Stimulated activated CD8-positive, alpha-beta memory T cell treated with anti-CD3 and anti-CD28 coated beads, Interleukin-7, amount 100 ng/mL, for 48 hours (primary cell): Measurements from ENCODE around the gene ADCY9.
A peak's percentile ranks its signal among the peaks of the same experiment; 100 is the strongest.

Experiments
- DNase-seq, 2 donors: peaks; one replicate each; pipeline ENCODE4 v3.0.0-alpha.2; 2020; ENCODE audit warnings: low read depth in 1 of 2; ENCODE audit errors: extremely low read depth in 1 of 2

ADCY9 gene

DNA sequence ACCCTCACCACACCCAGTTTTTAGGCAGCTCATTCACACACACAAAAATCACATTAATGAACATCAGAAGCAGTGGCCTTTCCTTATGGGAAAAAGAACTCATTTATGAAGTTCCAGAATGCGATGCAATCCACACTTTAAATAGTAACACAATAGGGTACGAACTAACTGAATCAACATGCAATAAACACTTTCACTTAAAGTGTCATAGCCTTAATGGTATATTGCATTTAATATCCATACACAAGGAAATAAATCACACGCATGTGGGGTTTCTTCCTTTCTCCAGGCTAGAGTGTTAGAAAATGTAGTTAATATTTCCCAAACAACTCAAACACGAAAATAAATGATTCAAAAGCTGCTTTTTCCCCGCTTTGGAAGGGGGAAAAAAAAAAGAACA is 19.7 kb downstream of the ADCY9 start:
- DNase-seq, result no peak

GRCh38 chr16:4094127-4094773 is 22.0 kb downstream of the ADCY9 start:
- DNase-seq, result no peak

DNA sequence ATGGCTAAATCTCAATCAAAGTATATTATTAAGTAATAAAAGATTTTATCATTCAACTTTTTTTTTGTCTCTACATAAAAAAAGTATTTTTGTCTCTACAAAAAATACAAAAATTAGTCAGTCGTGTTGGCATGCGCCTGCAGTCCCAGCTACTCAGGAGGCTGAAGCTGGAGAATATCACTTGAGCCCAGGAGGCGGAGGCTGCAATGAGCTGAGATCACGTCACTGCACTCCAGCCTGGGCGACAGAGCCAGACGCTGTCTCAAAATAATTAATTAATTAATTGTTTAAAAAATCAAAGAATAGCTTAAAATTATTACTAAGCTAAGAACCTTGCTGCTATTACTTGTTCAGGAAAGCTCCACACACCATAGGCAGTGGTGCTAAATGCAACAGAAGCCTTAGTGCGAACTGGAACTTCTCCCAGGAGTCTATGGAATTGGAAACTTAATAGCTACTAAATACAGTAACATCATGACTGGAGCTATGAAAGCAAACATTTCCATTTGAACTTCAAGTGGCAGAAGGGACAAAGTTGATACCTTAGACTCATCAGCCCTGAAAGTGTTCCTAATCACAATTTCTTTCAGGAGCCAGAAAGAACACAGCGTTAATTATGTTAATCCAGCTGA is 22.6 kb downstream of the ADCY9 start:
- DNase-seq, result no peak

- no peak for DNase-seq
Observed at GRCh38 chr16:4092547-4093265, 23.5 kb downstream of the ADCY9 start.

- no peak for DNase-seq
Observed at GRCh38 chr16:4091240-4092012, 24.8 kb downstream of the ADCY9 start.

GRCh38 chr16:4090351-4090851 is 25.8 kb downstream of the ADCY9 start:
- DNase-seq, result no peak

DNA sequence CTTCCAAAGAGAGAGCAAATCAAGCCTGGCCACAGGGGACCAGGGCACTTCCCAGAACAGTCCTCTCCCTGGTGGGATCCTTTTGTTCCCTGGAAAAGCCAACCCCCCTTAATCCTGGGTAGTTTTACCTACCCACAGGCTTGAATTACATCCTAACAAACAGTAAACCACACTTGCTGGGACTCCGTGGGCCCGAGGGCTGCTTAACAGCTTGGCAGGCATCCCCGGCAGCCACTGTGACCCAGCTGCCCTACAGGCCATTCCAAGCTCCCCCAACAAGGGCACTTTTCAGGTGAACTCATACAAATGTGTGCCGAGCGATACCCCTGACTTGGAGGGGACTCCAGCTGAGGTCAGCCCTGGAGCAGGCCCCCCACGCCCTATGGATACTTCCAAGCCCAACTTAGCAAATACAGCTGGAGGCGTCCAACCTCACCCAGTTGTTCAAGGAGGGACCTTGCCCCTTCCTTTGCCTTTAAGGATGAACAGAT is 26.4 kb downstream of the ADCY9 start:
- no peak for DNase-seq

DNA sequence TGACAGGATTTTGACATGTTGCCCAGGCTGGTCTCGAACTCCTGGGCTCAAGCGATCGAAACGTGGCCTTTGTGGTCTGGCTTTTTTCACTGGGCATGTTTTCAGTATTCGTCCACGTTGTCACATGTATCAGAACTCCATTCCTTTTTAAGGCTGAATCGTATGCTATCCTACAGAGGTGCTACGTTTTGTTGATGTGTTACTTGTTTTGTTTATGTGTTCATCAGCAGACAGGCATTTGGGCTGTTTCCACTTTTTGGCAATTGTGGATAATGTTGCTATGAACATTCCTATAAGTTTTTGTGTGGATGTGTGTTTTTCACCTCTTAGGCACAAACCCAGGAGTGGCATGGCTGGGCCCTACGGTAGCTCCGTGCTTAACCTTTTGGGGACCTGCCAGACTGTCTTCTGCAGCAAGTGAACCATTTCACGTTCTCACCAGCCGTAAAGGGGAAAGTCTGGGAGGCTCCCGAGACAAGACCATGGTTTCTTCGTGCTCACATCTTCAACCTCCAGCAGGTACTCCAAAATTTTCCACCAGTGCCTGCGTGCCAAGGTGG is 26.9 kb downstream of the ADCY9 start:
- no peak for DNase-seq

DNA sequence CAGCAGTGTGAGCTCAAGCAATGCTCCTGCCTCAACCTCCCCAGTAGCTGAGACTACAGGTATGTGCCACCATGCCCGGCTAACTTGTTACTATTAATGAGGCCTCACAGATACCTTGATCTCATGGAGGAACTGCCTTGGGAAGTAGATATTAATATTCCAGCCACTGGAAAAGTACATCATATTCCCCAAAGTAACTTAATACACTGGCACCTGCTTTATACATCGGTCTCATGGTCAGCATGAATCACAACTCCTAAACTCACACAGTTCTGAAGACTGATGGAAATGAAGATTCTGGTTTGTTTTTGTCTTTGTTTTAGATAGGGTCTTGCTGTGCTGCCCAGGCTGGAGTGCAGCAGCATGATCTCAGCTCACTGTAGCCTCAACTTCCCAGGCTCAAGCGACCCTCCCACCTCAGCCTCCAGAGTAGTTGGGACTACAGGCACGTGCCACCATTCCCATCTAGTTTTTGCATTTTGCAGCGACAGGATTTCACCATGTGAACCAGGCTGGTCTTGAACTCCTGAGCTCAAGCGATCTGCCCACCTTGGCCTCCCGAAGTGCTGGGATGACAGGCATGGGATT is 28.2 kb downstream of the ADCY9 start:
- no peak for DNase-seq

GRCh38 chr16:4087099-4087885 is 28.9 kb downstream of the ADCY9 start:
- no peak for DNase-seq

GRCh38 chr16:4086153-4086552 is 30.1 kb downstream of the ADCY9 start:
- DNase-seq, result no peak

- no peak for DNase-seq
Observed at GRCh38 chr16:4085405-4085970, 30.8 kb downstream of the ADCY9 start.

DNA sequence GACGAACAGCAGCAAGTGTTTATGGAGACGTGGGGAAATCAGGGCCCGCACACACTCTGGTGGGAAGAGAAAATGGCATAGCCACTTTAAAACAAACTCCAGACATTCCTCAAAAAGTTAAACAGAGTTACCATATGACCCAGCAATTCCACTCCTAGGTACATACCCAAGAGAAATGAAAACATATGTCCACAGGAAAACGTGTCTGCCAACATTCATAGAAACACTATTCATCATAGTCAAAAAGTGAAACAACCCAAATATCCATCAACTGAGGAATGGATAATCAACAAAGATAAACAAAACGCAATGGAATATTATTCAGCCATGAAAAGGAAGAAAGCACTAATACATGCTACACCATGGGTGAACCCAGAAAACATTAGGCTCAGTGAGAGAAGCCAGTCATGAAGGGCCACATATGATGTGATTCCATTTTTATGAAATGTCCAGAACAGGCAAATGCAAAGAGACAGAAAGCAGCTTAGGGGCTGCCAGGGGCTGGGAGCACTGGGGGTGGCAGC is 32.8 kb downstream of the ADCY9 start:
- DNase-seq, result no peak

DNA sequence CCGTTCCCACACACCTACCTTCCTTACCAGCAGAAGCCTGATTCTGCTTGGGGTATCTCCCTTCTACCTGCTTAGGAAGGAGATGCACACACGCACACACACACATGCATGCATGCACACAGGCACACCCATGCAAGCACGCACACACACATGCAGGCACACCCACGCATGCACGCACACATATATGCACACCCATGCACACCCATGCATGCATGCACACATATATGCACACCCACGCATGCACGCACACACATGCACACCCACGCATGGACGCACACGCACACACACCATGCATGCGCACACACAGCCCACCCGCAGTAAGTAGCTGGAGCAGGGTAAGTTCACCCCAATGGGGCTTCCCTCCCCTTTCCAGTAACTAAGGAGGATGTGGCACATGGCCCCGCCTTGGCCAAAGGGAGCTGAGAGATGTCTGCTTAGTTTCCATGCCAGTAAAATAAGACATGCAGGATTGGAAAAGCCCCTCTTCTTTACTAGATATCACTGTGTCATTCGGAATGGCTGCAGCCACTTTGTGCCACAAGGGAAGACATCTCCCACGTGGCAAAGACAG is 33.7 kb downstream of the ADCY9 start:
- no peak for DNase-seq

- peak; percentile 9 to 25 for DNase-seq
Observed at GRCh38 chr16:4081521-4082021, 34.7 kb downstream of the ADCY9 start.

- no peak for DNase-seq
Observed at GRCh38 chr16:4081047-4081446, 35.2 kb downstream of the ADCY9 start.

DNA sequence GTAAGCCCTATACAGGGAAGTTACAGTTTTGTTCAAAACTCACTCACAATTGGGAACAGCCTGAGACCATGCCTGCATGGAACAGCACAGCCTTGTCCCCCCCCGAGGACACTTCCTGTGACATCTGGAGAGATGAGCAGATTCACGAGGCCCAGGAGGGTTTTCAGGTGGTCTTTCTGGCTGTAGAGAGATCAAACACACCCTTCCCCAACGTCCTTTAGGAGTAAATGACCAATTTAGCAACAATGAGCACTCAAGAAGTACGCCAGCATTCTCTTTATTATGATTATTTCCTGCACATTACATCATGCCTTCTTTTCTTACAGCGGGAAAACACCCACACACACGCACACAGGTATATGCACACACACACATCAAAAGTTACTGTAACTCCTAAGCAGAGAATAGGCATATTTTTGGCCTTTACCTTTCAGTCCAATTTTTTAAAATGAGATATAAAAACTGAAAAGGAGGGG is 39.0 kb downstream of the ADCY9 start:
- DNase-seq, result no peak

DNA sequence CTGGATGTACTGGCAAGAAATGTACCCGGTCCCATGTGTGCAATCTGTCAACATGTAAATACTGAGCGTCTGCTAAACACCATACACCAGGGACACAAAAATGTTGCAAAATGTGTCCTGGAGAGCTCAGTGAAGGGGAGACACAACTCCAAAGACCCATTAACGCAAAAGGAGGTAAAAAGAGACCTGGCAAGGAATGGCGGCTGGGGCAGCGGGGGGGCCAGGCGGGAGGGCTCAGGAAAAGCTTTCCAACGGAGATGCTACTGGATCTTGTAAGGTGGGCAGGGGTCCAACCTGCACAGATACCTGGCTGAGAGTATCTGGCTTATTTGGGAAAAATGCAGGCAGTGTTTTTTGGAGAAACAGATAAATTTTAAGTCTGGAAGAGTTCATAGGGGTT is 40.7 kb downstream of the ADCY9 start:
- no peak for DNase-seq
